HepG2 (cell line): ENCODE results near the gene RABL6. TPM values are rescaled to one million over a fixed set of nuclear protein-coding genes. Genes with fewer than 3 reads are reported as not detected.

Experiments used
- FOXA3 ChIP-seq: IDR thresholded peaks from 2 replicates; pipeline ENCODE4 v1.6.1; 2016; ENCODE audit warnings: missing genetic modification reagents, missing compliant biosample characterization
- FOXK2 ChIP-seq: fragments of 450-650 bp; IDR thresholded peaks from 2 replicates; pipeline ENCODE4 v1.6.1; 2016
- KLF6 ChIP-seq: IDR thresholded peaks from 2 replicates; pipeline ENCODE4 v1.8.0; 2016; ENCODE audit warnings: missing biosample characterization, missing genetic modification reagents
- NCOA5 ChIP-seq: sonication (generic); formaldehyde crosslinking; IDR thresholded peaks from 2 replicates; pipeline ENCODE4 v1.4.0; 2020; ENCODE audit warnings: missing genetic modification reagents
- NONO ChIP-seq, 2 experiments: fragments of 450-650 bp in 1 of 2; sonication (generic) in 1 of 2; formaldehyde crosslinking in 1 of 2; IDR thresholded peaks in 1 of 2; conservative IDR thresholded peaks in 1 of 2; 2 replicates each; pipeline versions ENCODE4 v1.6.1 to v1.8.0; 2017 to 2022; ENCODE audit warnings: mild to moderate bottlenecking in 1 of 2, missing genetic modification reagents in 1 of 2, moderate library complexity in 1 of 2
- PAX8 ChIP-seq: sonication (generic); formaldehyde crosslinking; IDR thresholded peaks from 2 replicates; pipeline ENCODE4 v1.8.0; 2022; ENCODE audit warnings: mild to moderate bottlenecking, missing genetic modification reagents, borderline replicate concordance
- PLRG1 ChIP-seq: fragments of 450-650 bp; conservative IDR thresholded peaks from 2 replicates; pipeline ENCODE4 v1.6.1; 2016
- PRMT3 ChIP-seq: sonication (generic); formaldehyde crosslinking; IDR thresholded peaks from 2 replicates; pipeline ENCODE4 v1.8.1; 2022; ENCODE audit warnings: low read depth, mild to moderate bottlenecking, moderate library complexity, missing genetic modification reagents, borderline replicate concordance
- SIX4 ChIP-seq: sonication (generic); formaldehyde crosslinking; IDR thresholded peaks from 2 replicates; pipeline ENCODE4 v1.4.0; 2020; ENCODE audit warnings: missing genetic modification reagents
- SOX5 ChIP-seq: IDR thresholded peaks from 2 replicates; pipeline ENCODE4 v1.6.1; 2016; ENCODE audit warnings: borderline replicate concordance
- SRY ChIP-seq: sonication (generic); formaldehyde crosslinking; IDR thresholded peaks from 2 replicates; pipeline ENCODE4 v1.8.0; 2022; ENCODE audit warnings: mild to moderate bottlenecking, missing genetic modification reagents
- TBX3 ChIP-seq: fragments of 450-650 bp; IDR thresholded peaks from 2 replicates; pipeline ENCODE4 v1.6.1; 2017; ENCODE audit warnings: antibody characterized with exemption, mild to moderate bottlenecking, inconsistent platforms, borderline replicate concordance
- TEAD2 ChIP-seq: sonication (generic); formaldehyde crosslinking; IDR thresholded peaks from 2 replicates; pipeline ENCODE4 v1.9.0; 2021; ENCODE audit warnings: missing genetic modification reagents
- ZFY ChIP-seq: sonication (generic); formaldehyde crosslinking; IDR thresholded peaks from 2 replicates; pipeline ENCODE4 v1.4.0; 2020; ENCODE audit warnings: missing genetic modification reagents
- ZNF180 ChIP-seq: sonication (generic); formaldehyde crosslinking; IDR thresholded peaks from 2 replicates; pipeline ENCODE4 v1.4.0; 2020; ENCODE audit warnings: low read depth, missing genetic modification reagents, borderline replicate concordance
- ZNF225 ChIP-seq: sonication (generic); formaldehyde crosslinking; IDR thresholded peaks from 2 replicates; pipeline ENCODE4 v1.4.0; 2020; ENCODE audit warnings: mild to moderate bottlenecking, missing genetic modification reagents
- ZNF317 ChIP-seq: sonication (generic); formaldehyde crosslinking; IDR thresholded peaks from 2 replicates; pipeline ENCODE4 v1.5.0; 2020; ENCODE audit warnings: mild to moderate bottlenecking, missing genetic modification reagents
- ZNF460 ChIP-seq: sonication (generic); formaldehyde crosslinking; IDR thresholded peaks from 2 replicates; pipeline ENCODE4 v1.5.1; 2020; ENCODE audit warnings: missing genetic modification reagents, mild to moderate bottlenecking, borderline replicate concordance
- ZNF546 ChIP-seq: sonication (generic); formaldehyde crosslinking; conservative IDR thresholded peaks from 2 replicates; pipeline ENCODE4 v1.8.1; 2023; ENCODE audit warnings: mild to moderate bottlenecking, missing genetic modification reagents
- ZNF709 ChIP-seq: sonication (generic); formaldehyde crosslinking; IDR thresholded peaks from 2 replicates; pipeline ENCODE4 v1.5.0; 2020; ENCODE audit warnings: mild to moderate bottlenecking, missing genetic modification reagents
- polyA plus RNA-seq, 8 experiments: library from polyadenylated mRNA; depleted of rRNA in 3 of 8; stranded (reverse) in 7 of 8; unstranded in 1 of 8; fragments of >200 nt; fragmentation: Illumina TruSeq in 4 of 8; extraction: Trizol in 4 of 8; gene quantifications; 2 replicates each; pipeline versions ENCODE4 v1.2.1 to v1.2.3, GENCODE V29; 2011 to 2016; ENCODE audit warnings: low read depth in 4 of 8, missing spikeins in 1 of 8, mixed read lengths in 1 of 8; ENCODE audit not compliant: insufficient read depth in 1 of 8
- total RNA-seq, 5 experiments: library from RNA; depleted of rRNA; stranded (reverse); fragments of >200 nt; fragmentation: Illumina TruSeq; extraction: Trizol; gene quantifications; 2 replicates each; pipeline ENCODE4 v1.2.3, GENCODE V29; 2016; ENCODE audit warnings: low read depth in 1 of 5
- TF ChIP-seq, protein P1 (sequence below): sonication (generic); formaldehyde crosslinking; IDR thresholded peaks from 2 replicates; pipeline ENCODE4 v1.4.0; 2020; ENCODE audit warnings: missing genetic modification reagents
- TF ChIP-seq, protein P2 (sequence below): sonication (generic); formaldehyde crosslinking; IDR thresholded peaks from 2 replicates; pipeline ENCODE4 v1.4.0; 2020; ENCODE audit warnings: missing genetic modification reagents
- TF ChIP-seq, protein P3 (sequence below): sonication (generic); formaldehyde crosslinking; IDR thresholded peaks from 2 replicates; pipeline ENCODE4 v1.4.0; 2020; ENCODE audit warnings: missing genetic modification reagents

Gene RABL6
- total and polyA plus RNA-seq, 2 of the 13 experiments (the other 11 are each of a cell fraction or from before 2014, with no cell fraction given), result 81.5 to 125 TPM

DNA sequence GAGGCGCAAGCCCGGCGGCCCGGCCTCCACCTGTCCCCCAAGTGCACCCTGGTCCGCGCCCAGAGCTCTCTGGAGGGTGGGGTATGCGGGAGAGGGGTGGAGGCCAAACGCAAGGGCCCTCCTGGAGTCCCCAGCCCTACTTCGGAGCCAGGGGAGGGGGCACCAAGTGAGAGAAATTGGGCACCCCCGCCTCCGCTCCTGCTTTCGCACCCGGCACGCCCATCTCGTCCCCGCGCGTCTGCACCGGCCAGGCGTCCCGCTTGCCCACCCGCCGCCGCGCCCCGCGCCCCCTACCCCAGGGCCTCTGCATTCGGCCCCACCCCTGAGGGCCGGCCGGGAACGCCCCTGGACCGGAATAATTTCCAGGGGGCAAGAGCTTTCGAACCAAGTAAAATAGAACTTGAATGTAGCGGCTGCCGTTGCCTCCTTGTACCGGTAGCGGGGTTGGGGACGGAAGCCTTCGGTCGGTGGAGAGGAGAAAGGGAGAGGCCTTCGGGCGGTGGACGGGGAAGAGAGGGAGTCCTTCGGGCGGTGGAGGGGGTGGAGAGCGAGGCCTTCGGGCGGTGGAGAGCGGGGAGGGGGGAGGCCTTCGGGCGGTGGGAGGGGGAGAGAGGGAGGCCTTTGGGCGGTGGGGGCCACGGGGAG is 40.8 kb downstream of the RABL6 start (continued):
- TF ChIP-seq, protein P1, sequence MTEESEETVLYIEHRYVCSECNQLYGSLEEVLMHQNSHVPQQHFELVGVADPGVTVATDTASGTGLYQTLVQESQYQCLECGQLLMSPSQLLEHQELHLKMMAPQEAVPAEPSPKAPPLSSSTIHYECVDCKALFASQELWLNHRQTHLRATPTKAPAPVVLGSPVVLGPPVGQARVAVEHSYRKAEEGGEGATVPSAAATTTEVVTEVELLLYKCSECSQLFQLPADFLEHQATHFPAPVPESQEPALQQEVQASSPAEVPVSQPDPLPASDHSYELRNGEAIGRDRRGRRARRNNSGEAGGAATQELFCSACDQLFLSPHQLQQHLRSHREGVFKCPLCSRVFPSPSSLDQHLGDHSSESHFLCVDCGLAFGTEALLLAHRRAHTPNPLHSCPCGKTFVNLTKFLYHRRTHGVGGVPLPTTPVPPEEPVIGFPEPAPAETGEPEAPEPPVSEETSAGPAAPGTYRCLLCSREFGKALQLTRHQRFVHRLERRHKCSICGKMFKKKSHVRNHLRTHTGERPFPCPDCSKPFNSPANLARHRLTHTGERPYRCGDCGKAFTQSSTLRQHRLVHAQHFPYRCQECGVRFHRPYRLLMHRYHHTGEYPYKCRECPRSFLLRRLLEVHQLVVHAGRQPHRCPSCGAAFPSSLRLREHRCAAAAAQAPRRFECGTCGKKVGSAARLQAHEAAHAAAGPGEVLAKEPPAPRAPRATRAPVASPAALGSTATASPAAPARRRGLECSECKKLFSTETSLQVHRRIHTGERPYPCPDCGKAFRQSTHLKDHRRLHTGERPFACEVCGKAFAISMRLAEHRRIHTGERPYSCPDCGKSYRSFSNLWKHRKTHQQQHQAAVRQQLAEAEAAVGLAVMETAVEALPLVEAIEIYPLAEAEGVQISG, result no peak
- TF ChIP-seq FOXK2 (no peak), PAX8 (CRISPR knock-in tag) (peak; percentile 43; the same call in 1 of the 2 replicates), ZNF225 (CRISPR knock-in tag) (no peak), TBX3 (no peak), FOXA3 (no peak), PRMT3 (CRISPR knock-in tag) (0 out of 2 replicates have a peak, but pooled peaks have one; percentile 61), ZNF709 (CRISPR knock-in tag) (no peak), NCOA5 (CRISPR knock-in tag) (no peak), ZNF546 (CRISPR knock-in tag) (0 out of 2 replicates have a peak, but pooled peaks have one; percentile 4), ZNF180 (no peak), TEAD2 (CRISPR knock-in tag) (no peak), KLF6 (CRISPR knock-in tag) (0 out of 2 replicates have a peak, but pooled peaks have one; percentile 68), SIX4 (CRISPR knock-in tag) (no peak; the same call in 1 of the 2 replicates), ZFY (peak; percentile 19; the same call in 1 of the 2 replicates), SOX5 (CRISPR knock-in tag) (no peak), ZNF317 (CRISPR knock-in tag) (no peak), PLRG1 (no peak), NONO (IDR thresholded peaks at IDR 0.05) (no peak), NONO (CRISPR knock-in tag; conservative IDR thresholded peaks at IDR 0.05) (no peak), ZNF460 (CRISPR knock-in tag) (no peak), SRY (CRISPR knock-in tag) (0 out of 2 replicates have a peak, but pooled peaks have one; percentile 13)
- TF ChIP-seq, protein P2, sequence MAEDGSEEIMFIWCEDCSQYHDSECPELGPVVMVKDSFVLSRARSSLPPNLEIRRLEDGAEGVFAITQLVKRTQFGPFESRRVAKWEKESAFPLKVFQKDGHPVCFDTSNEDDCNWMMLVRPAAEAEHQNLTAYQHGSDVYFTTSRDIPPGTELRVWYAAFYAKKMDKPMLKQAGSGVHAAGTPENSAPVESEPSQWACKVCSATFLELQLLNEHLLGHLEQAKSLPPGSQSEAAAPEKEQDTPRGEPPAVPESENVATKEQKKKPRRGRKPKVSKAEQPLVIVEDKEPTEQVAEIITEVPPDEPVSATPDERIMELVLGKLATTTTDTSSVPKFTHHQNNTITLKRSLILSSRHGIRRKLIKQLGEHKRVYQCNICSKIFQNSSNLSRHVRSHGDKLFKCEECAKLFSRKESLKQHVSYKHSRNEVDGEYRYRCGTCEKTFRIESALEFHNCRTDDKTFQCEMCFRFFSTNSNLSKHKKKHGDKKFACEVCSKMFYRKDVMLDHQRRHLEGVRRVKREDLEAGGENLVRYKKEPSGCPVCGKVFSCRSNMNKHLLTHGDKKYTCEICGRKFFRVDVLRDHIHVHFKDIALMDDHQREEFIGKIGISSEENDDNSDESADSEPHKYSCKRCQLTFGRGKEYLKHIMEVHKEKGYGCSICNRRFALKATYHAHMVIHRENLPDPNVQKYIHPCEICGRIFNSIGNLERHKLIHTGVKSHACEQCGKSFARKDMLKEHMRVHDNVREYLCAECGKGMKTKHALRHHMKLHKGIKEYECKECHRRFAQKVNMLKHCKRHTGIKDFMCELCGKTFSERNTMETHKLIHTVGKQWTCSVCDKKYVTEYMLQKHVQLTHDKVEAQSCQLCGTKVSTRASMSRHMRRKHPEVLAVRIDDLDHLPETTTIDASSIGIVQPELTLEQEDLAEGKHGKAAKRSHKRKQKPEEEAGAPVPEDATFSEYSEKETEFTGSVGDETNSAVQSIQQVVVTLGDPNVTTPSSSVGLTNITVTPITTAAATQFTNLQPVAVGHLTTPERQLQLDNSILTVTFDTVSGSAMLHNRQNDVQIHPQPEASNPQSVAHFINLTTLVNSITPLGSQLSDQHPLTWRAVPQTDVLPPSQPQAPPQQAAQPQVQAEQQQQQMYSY (CRISPR knock-in tag), result no peak
- TF ChIP-seq, protein P3, sequence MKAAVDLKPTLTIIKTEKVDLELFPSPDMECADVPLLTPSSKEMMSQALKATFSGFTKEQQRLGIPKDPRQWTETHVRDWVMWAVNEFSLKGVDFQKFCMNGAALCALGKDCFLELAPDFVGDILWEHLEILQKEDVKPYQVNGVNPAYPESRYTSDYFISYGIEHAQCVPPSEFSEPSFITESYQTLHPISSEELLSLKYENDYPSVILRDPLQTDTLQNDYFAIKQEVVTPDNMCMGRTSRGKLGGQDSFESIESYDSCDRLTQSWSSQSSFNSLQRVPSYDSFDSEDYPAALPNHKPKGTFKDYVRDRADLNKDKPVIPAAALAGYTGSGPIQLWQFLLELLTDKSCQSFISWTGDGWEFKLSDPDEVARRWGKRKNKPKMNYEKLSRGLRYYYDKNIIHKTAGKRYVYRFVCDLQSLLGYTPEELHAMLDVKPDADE, result no peak
